Suprapubic skin (tissue), 4 donors: Measurements from ENCODE around the gene C16orf95.

Experiments
- CTCF ChIP-seq, 2 donors: fragments of 200-600 bp in 1 of 2; fragments of 450-650 bp in 1 of 2; sonication (generic) in 1 of 2; IDR thresholded peaks; one replicate each; pipeline ENCODE4 v1.5.1; 2016 to 2019; ENCODE audit warnings: antibody characterized with exemption in 2 of 2, mild to moderate bottlenecking in 1 of 2, moderate library complexity in 1 of 2
- EP300 ChIP-seq: sonication (generic); formaldehyde crosslinking; IDR thresholded peaks from one replicate; pipeline ENCODE4 v1.6.1; 2017; ENCODE audit warnings: antibody characterized with exemption
- POLR2AphosphoS5 ChIP-seq, 3 donors: sonication (generic); formaldehyde crosslinking; IDR thresholded peaks; one replicate each; pipeline ENCODE4 v1.6.1; 2017; ENCODE audit warnings: antibody characterized with exemption in 3 of 3

GRCh38 chr16:87348616-87349157 is 31.5 kb upstream of the C16orf95 start:
- no peak for TF ChIP-seq CTCF (IDR thresholded peaks at IDR 0.05)
- TF ChIP-seq EP300, result no peak
- no peak for TF ChIP-seq POLR2AphosphoS5 (IDR thresholded peaks at IDR 0.05)
